ENCODE data around the gene MAP1LC3A.
"Not testable (repeated sequence)": the region's sequence is repeated elsewhere in the genome, so short reads cannot be mapped to it uniquely, and the experiment has no call there.

GRCh38 chr20:34519841-34520240, 38.7 kb upstream of the MAP1LC3A start:
- not testable (repeated sequence) for TF ChIP-seq CTCF, POLR2A (IDR thresholded peaks at IDR 0.05)
